H9 (cell line): Measurements from ENCODE around the gene RMC1. TPM values are rescaled to one million over a fixed set of nuclear protein-coding genes. Genes with fewer than 3 reads are reported as not detected.

ENCODE experiments used
- DNase-seq: peaks from one replicate; pipeline ENCODE4 v3.0.0-alpha.2; 2017
- H2AFZ ChIP-seq: one replicate; pipeline ENCODE4 v1.6.1; 2013; ENCODE audit warnings: mild to moderate bottlenecking, low read length, control low read depth, moderate library complexity
- H2AK5ac ChIP-seq: 2 replicates; pipeline ENCODE4 v1.6.1; 2013; ENCODE audit warnings: low read length, control low read depth, mixed read lengths; ENCODE audit not compliant: insufficient read length
- H2BK120ac ChIP-seq: one replicate; pipeline ENCODE4 v1.6.1; 2013; ENCODE audit warnings: low read depth, mild to moderate bottlenecking, low read length, control low read depth, inconsistent platforms; ENCODE audit not compliant: poor library complexity, severe bottlenecking
- H2BK12ac ChIP-seq: 2 replicates; pipeline ENCODE4 v1.6.1; 2013; ENCODE audit warnings: low read length, control low read depth, mixed read lengths, low read depth; ENCODE audit not compliant: insufficient read length
- H2BK15ac ChIP-seq: 2 replicates; pipeline ENCODE4 v1.6.1; 2013; ENCODE audit warnings: low read depth, low read length, control low read depth
- H2BK20ac ChIP-seq: one replicate; pipeline ENCODE4 v1.6.1; 2013; ENCODE audit warnings: low read depth, mild to moderate bottlenecking, low read length, control low read depth, inconsistent platforms; ENCODE audit not compliant: poor library complexity, severe bottlenecking
- H2BK5ac ChIP-seq: 2 replicates; pipeline ENCODE4 v1.6.1; 2013; ENCODE audit warnings: low read length, control low read depth, mixed read lengths; ENCODE audit not compliant: insufficient read length
- H3K14ac ChIP-seq: 2 replicates; pipeline ENCODE4 v1.6.1; 2013; ENCODE audit warnings: low read length, control low read depth; ENCODE audit not compliant: insufficient read depth
- H3K18ac ChIP-seq: 2 replicates; pipeline ENCODE4 v1.6.1; 2013; ENCODE audit warnings: low read depth, mild to moderate bottlenecking, mixed read lengths, low read length, control low read depth; ENCODE audit not compliant: insufficient read length
- H3K23ac ChIP-seq: 2 replicates; pipeline ENCODE4 v1.6.1; 2013; ENCODE audit warnings: low read length, control low read depth, mixed read lengths, low read depth; ENCODE audit not compliant: insufficient read length
- H3K23me2 ChIP-seq: 2 replicates; pipeline ENCODE4 v1.6.1; 2013; ENCODE audit warnings: low read depth, mild to moderate bottlenecking, mixed read lengths, low read length, control low read depth; ENCODE audit not compliant: insufficient read length, poor library complexity, severe bottlenecking
- H3K27ac ChIP-seq: 2 replicates; pipeline ENCODE4 v1.5.1; 2013; ENCODE audit warnings: low read length, control low read depth, mixed read lengths, low read depth; ENCODE audit not compliant: insufficient read length
- H3K27me3 ChIP-seq: 2 replicates; pipeline ENCODE4 v1.6.1; 2013; ENCODE audit warnings: low read length, control low read depth, inconsistent platforms; ENCODE audit not compliant: insufficient read depth
- H3K4ac ChIP-seq: 2 replicates; pipeline ENCODE4 v1.6.1; 2013; ENCODE audit warnings: low read depth, mild to moderate bottlenecking, control low read depth, inconsistent platforms, low read length, moderate library complexity
- H3K4me1 ChIP-seq: 2 replicates; pipeline ENCODE4 v1.6.1; 2013; ENCODE audit warnings: low read length, control low read depth, inconsistent platforms; ENCODE audit not compliant: insufficient read depth
- H3K4me2 ChIP-seq: 2 replicates; pipeline ENCODE4 v1.6.1; 2013; ENCODE audit warnings: low read length, control low read depth, mixed read lengths; ENCODE audit not compliant: insufficient read length, insufficient read depth
- H3K56ac ChIP-seq: 2 replicates; pipeline ENCODE4 v1.6.1; 2013; ENCODE audit warnings: low read depth, mild to moderate bottlenecking, mixed read lengths, low read length, control low read depth; ENCODE audit not compliant: insufficient read length
- H3K79me1 ChIP-seq: 2 replicates; pipeline ENCODE4 v1.6.1; 2013; ENCODE audit warnings: low read depth, mild to moderate bottlenecking, moderate library complexity, low read length, control low read depth, inconsistent platforms; ENCODE audit not compliant: insufficient read depth, poor library complexity, severe bottlenecking
- H3K79me2 ChIP-seq: 2 replicates; pipeline ENCODE4 v1.6.1; 2013; ENCODE audit warnings: low read length, control low read depth, inconsistent platforms; ENCODE audit not compliant: insufficient read depth
- H3K9ac ChIP-seq: 2 replicates; pipeline ENCODE4 v1.6.1; 2013; ENCODE audit warnings: low read length, control low read depth, mixed read lengths; ENCODE audit not compliant: insufficient read length; ENCODE audit errors: extremely low read depth
- H3K9me3 ChIP-seq: one replicate; pipeline ENCODE4 v1.6.1; 2013; ENCODE audit warnings: low read depth, low read length, inconsistent platforms; ENCODE audit not compliant: control insufficient read depth
- H3T11ph ChIP-seq: one replicate; pipeline ENCODE4 v1.6.1; 2013; ENCODE audit warnings: mild to moderate bottlenecking, low read length, control low read depth, inconsistent platforms
- H4K20me1 ChIP-seq: one replicate; pipeline ENCODE4 v1.6.1; 2013; ENCODE audit not compliant: control insufficient read depth, insufficient read length, insufficient read depth
- H4K5ac ChIP-seq: 2 replicates; pipeline ENCODE4 v1.6.1; 2013; ENCODE audit warnings: low read depth, mild to moderate bottlenecking, mixed read lengths, low read length, control low read depth; ENCODE audit not compliant: insufficient read length
- H4K8ac ChIP-seq: replicated peaks from 2 replicates; pipeline ENCODE4 v1.6.1; 2013; ENCODE audit warnings: low read length, control low read depth, mixed read lengths, low read depth; ENCODE audit not compliant: insufficient read length
- H4K91ac ChIP-seq: 2 replicates; pipeline ENCODE4 v1.6.1; 2013; ENCODE audit warnings: low read depth, mild to moderate bottlenecking, moderate library complexity, mixed read lengths, low read length, control low read depth; ENCODE audit not compliant: insufficient read length
- H3K27ac Mint-ChIP-seq, 3 experiments: 2 replicates in 2 of 3; 3 replicates in 1 of 3; pipeline ENCODE4 v1.8.0; 2020 to 2021; ENCODE audit warnings: mixed read lengths in 3 of 3, mild to moderate bottlenecking in 1 of 3, moderate library complexity in 1 of 3
- H3K27me3 Mint-ChIP-seq: 2 replicates; pipeline ENCODE4 v1.8.0; 2021; ENCODE audit warnings: low read depth, mild to moderate bottlenecking, moderate library complexity, mixed read lengths
- H3K36me3 Mint-ChIP-seq, 3 experiments: 2 replicates in 2 of 3; 3 replicates in 1 of 3; pipeline ENCODE4 v1.8.0; 2020 to 2021; ENCODE audit warnings: low read depth in 3 of 3, mixed read lengths in 3 of 3; ENCODE audit not compliant: insufficient read depth in 1 of 3
- H3K4me1 Mint-ChIP-seq, 2 experiments: 2 replicates each; pipeline ENCODE4 v1.8.0; 2020; ENCODE audit warnings: mixed read lengths in 2 of 2
- H3K4me3 Mint-ChIP-seq, 2 experiments: 2 replicates in 1 of 2; 3 replicates in 1 of 2; pipeline ENCODE4 v1.8.0; 2020 to 2021; ENCODE audit warnings: mild to moderate bottlenecking in 2 of 2, mixed read lengths in 2 of 2, moderate library complexity in 1 of 2
- H3K9me3 Mint-ChIP-seq, 2 experiments: 2 replicates in 1 of 2; 3 replicates in 1 of 2; pipeline ENCODE4 v1.8.0; 2020; ENCODE audit warnings: mild to moderate bottlenecking in 2 of 2, mixed read lengths in 2 of 2, moderate library complexity in 1 of 2
- CTCF ChIP-seq: fragments of 200-600 bp; sonication (generic); conservative IDR thresholded peaks from 3 replicates; pipeline ENCODE4 v1.8.0; 2021; ENCODE audit warnings: antibody characterized with exemption, mild to moderate bottlenecking
- WGBS: extraction: QIAGEN DNeasy Blood & Tissue Kit; methylation state at CpG from one replicate; pipeline ENCODE4 v1.1.7; 2013; ENCODE audit warnings: missing lambda C conversion rate, low lambda C conversion rate, mixed read lengths; ENCODE audit not compliant: insufficient read length; ENCODE audit errors: extremely low coverage; 5-methylcytosine and 5-hydroxymethylcytosine counted together
- total RNA-seq: library from RNA; stranded (reverse); gene quantifications from 2 replicates; pipeline ENCODE4 v1.2.1, GENCODE V29; 2021

Gene RMC1
- total RNA-seq, 1 experiment from 2014 or later, result 21.3 TPM

GRCh38 chr18:23532848-23533247 is 29.5 kb downstream of the RMC1 start:
- H2AK5ac ChIP-seq, result no peak overlapping the region
- no peak for TF ChIP-seq CTCF
- Mint-ChIP-seq H3K36me3 (peaks cover 27 to 97% (median 88%) of the 10 kb centered on the region in 3 experiments; a peak in 6 of 7 replicates), H3K4me1 (no peaks in the 10 kb centered on the region), H3K27me3 (no peaks in the 10 kb centered on the region), H3K4me3 (no peak overlapping the region), H3K9me3 (no peaks in the 10 kb centered on the region), H3K27ac (no peak overlapping the region)
- no peak overlapping the region for H3K27ac ChIP-seq
- no peak overlapping the region for H4K8ac ChIP-seq
- no peaks in the 10 kb centered on the region for H3K23me2 ChIP-seq
- H4K5ac ChIP-seq, result no peak overlapping the region
- no peak overlapping the region for H2BK5ac ChIP-seq
- no peak overlapping the region for H3K56ac ChIP-seq
- H3K14ac ChIP-seq, result no peak overlapping the region
- H2BK12ac ChIP-seq, result no peak overlapping the region
- H4K91ac ChIP-seq, result no peak overlapping the region
- no peaks in the 10 kb centered on the region for H3K79me2 ChIP-seq
- H3T11ph ChIP-seq, result no peak overlapping the region
- no peak overlapping the region for H2AFZ ChIP-seq
- H2BK15ac ChIP-seq, result no peak overlapping the region
- no peak overlapping the region for H3K4me2 ChIP-seq
- H2BK120ac ChIP-seq, result no peak overlapping the region
- DNase-seq, result no peak
- no peaks in the 10 kb centered on the region for H3K27me3 ChIP-seq
- no peak overlapping the region for H3K4ac ChIP-seq
- H3K79me1 ChIP-seq, result no peaks in the 10 kb centered on the region
- WGBS, result no CpG with 5 or more reads among the region's 4 CpGs
- no peak overlapping the region for H2BK20ac ChIP-seq
- no peak overlapping the region for H3K18ac ChIP-seq
- no peak overlapping the region for H3K23ac ChIP-seq
- H3K9ac ChIP-seq, result no peak overlapping the region
- no peaks in the 10 kb centered on the region for H3K4me1 ChIP-seq
- H3K9me3 ChIP-seq, result no peaks in the 10 kb centered on the region
- no peaks in the 10 kb centered on the region for H4K20me1 ChIP-seq
